GM23248 (cell line): ENCODE results near the gene ZNF503. TPM values are rescaled to one million over a fixed set of nuclear protein-coding genes. Genes with fewer than 3 reads are reported as not detected.

Experiments used
- DNase-seq: peaks from one replicate; pipeline ENCODE4 v3.0.0-alpha.2; 2015
- H2AFZ ChIP-seq: fragments of 200-600 bp; sonication (generic); 2 replicates; pipeline ENCODE4 v1.6.1; 2016; ENCODE audit warnings: antibody characterized with exemption
- H3F3A ChIP-seq: fragments of 200-600 bp; sonication (generic); 2 replicates; pipeline ENCODE4 v1.6.1; 2016; ENCODE audit warnings: mild to moderate bottlenecking, antibody characterized with exemption, mixed run types; ENCODE audit not compliant: insufficient read depth
- H3K27ac ChIP-seq: fragments of 200-600 bp; sonication (generic); 2 replicates; pipeline ENCODE4 v1.5.1; 2016; ENCODE audit warnings: mild to moderate bottlenecking
- H3K27me3 ChIP-seq: fragments of 200-600 bp; sonication (generic); replicated peaks from 2 replicates; pipeline ENCODE4 v1.6.1; 2016; ENCODE audit warnings: mild to moderate bottlenecking; ENCODE audit not compliant: insufficient read depth
- H3K36me3 ChIP-seq: fragments of 200-600 bp; sonication (generic); 2 replicates; pipeline ENCODE4 v1.6.1; 2016; ENCODE audit warnings: low read depth, mild to moderate bottlenecking
- H3K4me1 ChIP-seq: fragments of 200-600 bp; sonication (generic); 2 replicates; pipeline ENCODE4 v1.6.1; 2016; ENCODE audit warnings: mild to moderate bottlenecking; ENCODE audit not compliant: insufficient read depth
- H3K4me2 ChIP-seq: fragments of 200-600 bp; sonication (generic); one replicate; pipeline ENCODE4 v1.6.1; 2016; ENCODE audit warnings: mild to moderate bottlenecking; ENCODE audit not compliant: unreplicated experiment
- H3K4me3 ChIP-seq: fragments of 200-600 bp; sonication (generic); 2 replicates; pipeline ENCODE4 v1.5.1; 2016; ENCODE audit warnings: mild to moderate bottlenecking
- H3K79me2 ChIP-seq: fragments of 200-600 bp; sonication (generic); 2 replicates; pipeline ENCODE4 v1.6.1; 2016; ENCODE audit warnings: mild to moderate bottlenecking; ENCODE audit not compliant: insufficient read depth
- H3K9ac ChIP-seq: fragments of 200-600 bp; sonication (generic); 2 replicates; pipeline ENCODE4 v1.6.1; 2016; ENCODE audit warnings: mild to moderate bottlenecking
- H3K9me2 ChIP-seq: fragments of 200-600 bp; sonication (generic); 2 replicates; pipeline ENCODE4 v1.6.1; 2016; ENCODE audit warnings: mixed run types, mild to moderate bottlenecking, moderate library complexity; ENCODE audit not compliant: insufficient read depth
- H3K9me3 ChIP-seq: fragments of 200-600 bp; sonication (generic); one replicate; pipeline ENCODE4 v1.6.1; 2017; ENCODE audit warnings: low read depth
- H4K20me1 ChIP-seq: fragments of 200-600 bp; sonication (generic); 2 replicates; pipeline ENCODE4 v1.6.0; 2016; ENCODE audit not compliant: insufficient read depth
- EZH2 ChIP-seq: fragments of 200-600 bp; sonication (generic); IDR thresholded peaks from 2 replicates; pipeline ENCODE4 v1.6.1; 2018; ENCODE audit warnings: antibody characterized with exemption, mild to moderate bottlenecking; ENCODE audit not compliant: insufficient read depth, poor library complexity, severe bottlenecking
- EZH2phosphoT487 ChIP-seq: fragments of 200-600 bp; sonication (generic); IDR thresholded peaks from 2 replicates; pipeline ENCODE4 v1.6.1; 2018; ENCODE audit warnings: antibody characterized with exemption, moderate library complexity, mild to moderate bottlenecking, low read depth; ENCODE audit not compliant: insufficient read depth
- WGBS, 2 experiments: methylation state at CpG; one replicate each; pipeline ENCODE4 v1.1.6; 2015 to 2017; ENCODE audit warnings: low lambda C conversion rate in 2 of 2, low coverage in 1 of 2; ENCODE audit errors: missing lambda C conversion rate in 2 of 2; 5-methylcytosine and 5-hydroxymethylcytosine counted together
- in situ Hi-C: fragments of 300-500 bp; cut with MboI; formaldehyde crosslinking; loops from 2 replicates; pipeline ENCODE4 v1.15.0; 2020
- polyA plus RNA-seq: library from polyadenylated mRNA; unstranded; fragments of >200 nt; fragmentation: Nextera tagmentation; extraction: Ambion mirVana; gene quantifications from 2 replicates; pipeline ENCODE4 v1.2.1, GENCODE V29; 2016
- total RNA-seq: library from RNA; depleted of rRNA; stranded (reverse); fragments of >200 nt; shearing (Covaris generic); gene quantifications from 2 replicates; pipeline ENCODE4 v1.2.3, GENCODE V29; 2014; rRNA removed

ZNF503 gene
- total and polyA plus RNA-seq, 2 experiments from 2014 or later = 15.4 to 17.5 TPM

DNA sequence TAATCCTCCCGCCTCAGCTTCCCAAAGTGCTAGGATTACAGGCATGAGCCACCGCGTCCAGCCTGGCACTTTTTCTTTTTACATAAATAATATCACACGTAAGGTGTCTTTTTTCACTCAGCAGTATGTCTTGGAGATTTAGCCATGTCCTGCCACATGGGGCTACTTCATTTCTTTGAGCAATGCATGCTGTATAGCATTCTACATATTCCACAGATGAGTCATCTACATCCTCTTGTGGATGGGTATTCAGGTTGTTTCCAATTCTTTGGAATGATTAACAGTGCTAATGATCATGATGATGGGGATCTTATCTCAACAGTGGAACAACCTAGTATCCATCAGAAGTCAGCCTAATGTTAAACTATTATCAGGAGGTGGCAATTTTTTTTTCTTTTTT, 50.8 kb downstream of the ZNF503 start:
- H3K27ac ChIP-seq = no peak overlapping the region
- 91% methylated on average over 4 of the region's 4 CpGs for WGBS, 2 experiments
- in situ Hi-C loops = no loop called here
- H3F3A ChIP-seq = no peaks in the 10 kb centered on the region
- no peaks in the 10 kb centered on the region for H4K20me1 ChIP-seq
- no peaks in the 10 kb centered on the region; the same call in 1 of the 2 replicates for H3K27me3 ChIP-seq
- no peaks in the 10 kb centered on the region for H3K79me2 ChIP-seq
- H3K4me1 ChIP-seq = no peaks in the 10 kb centered on the region
- TF ChIP-seq EZH2phosphoT487 (no peak), EZH2 (no peak)
- H3K9ac ChIP-seq = no peak overlapping the region
- DNase-seq = peak; percentile 57
- H3K9me3 ChIP-seq = no peaks in the 10 kb centered on the region
- no peaks in the 10 kb centered on the region for H3K9me2 ChIP-seq
- no peak overlapping the region for H3K4me2 ChIP-seq
- H2AFZ ChIP-seq = no peak overlapping the region
- no peaks in the 10 kb centered on the region for H3K36me3 ChIP-seq
- H3K4me3 ChIP-seq = no peak overlapping the region

Other genes starting within 250 kb of the ZNF503 start
- gene VDAC2, start 191.0 kb downstream of the ZNF503 start, total RNA-seq = 145 and 147 TPM in 2 replicates
- gene VDAC2, start 191.0 kb downstream of the ZNF503 start, polyA plus RNA-seq = 259 and 268 TPM in 2 replicates
- gene COMTD1, start 165.8 kb downstream of the ZNF503 start, total RNA-seq = 12.6 and 38.3 TPM in 2 replicates
- gene COMTD1, start 165.8 kb downstream of the ZNF503 start, polyA plus RNA-seq = 8.8 and 9.3 TPM in 2 replicates
- gene LRMDA, start 29.9 kb upstream of the ZNF503 start, total RNA-seq = 0.13 TPM in 1 of 2 replicates, not detected in the other
- gene LRMDA, start 29.9 kb upstream of the ZNF503 start, polyA plus RNA-seq = 2.1 and 2.6 TPM in 2 replicates